GM21825 (cell line): Measurements from ENCODE around the gene OSER1.

Experiments used
- ATAC-seq: cut with Tn5 transposase; IDR thresholded peaks from one replicate; pipeline ENCODE4 v1.9.1; 2021; ENCODE audit warnings: mild to moderate bottlenecking, moderate library complexity; ENCODE audit not compliant: unreplicated experiment

Gene OSER1

GRCh38 chr20:44228465-44229258, 18.1 kb upstream of the OSER1 start:
- no peak for ATAC-seq

- no peak for ATAC-seq
Observed at GRCh38 chr20:44224637-44225036, 14.1 kb upstream of the OSER1 start.

- no peak for ATAC-seq
Observed at GRCh38 chr20:44223721-44224120, 13.2 kb upstream of the OSER1 start.

- ATAC-seq, result no peak
Observed at GRCh38 chr20:44222633-44223368, 12.2 kb upstream of the OSER1 start.

- ATAC-seq, result no peak
Observed at GRCh38 chr20:44222027-44222426, 11.5 kb upstream of the OSER1 start.

GRCh38 chr20:44221368-44221954, 10.9 kb upstream of the OSER1 start:
- no peak for ATAC-seq

GRCh38 chr20:44219791-44220190, 9.2 kb upstream of the OSER1 start:
- ATAC-seq, result no peak

GRCh38 chr20:44219170-44219730, 8.7 kb upstream of the OSER1 start:
- ATAC-seq, result no peak

- no peak for ATAC-seq
Observed at GRCh38 chr20:44218446-44218845, 7.9 kb upstream of the OSER1 start.

- no peak for ATAC-seq
Observed at GRCh38 chr20:44217342-44218092, 6.9 kb upstream of the OSER1 start.

- ATAC-seq, result no peak
Observed at GRCh38 chr20:44215125-44215524, 4.6 kb upstream of the OSER1 start.

- ATAC-seq, result no peak
Observed at GRCh38 chr20:44212792-44213191, 2.2 kb upstream of the OSER1 start.

GRCh38 chr20:44211177-44212039, 837 bp upstream of the OSER1 start:
- no peak for ATAC-seq

- ATAC-seq, result no peak
Observed at GRCh38 chr20:44209686-44210405, 725 bp downstream of the OSER1 start.

- ATAC-seq, result no peak
Observed at GRCh38 chr20:44208770-44209169, 1.8 kb downstream of the OSER1 start.

GRCh38 chr20:44208165-44208564, 2.4 kb downstream of the OSER1 start:
- no peak for ATAC-seq

- ATAC-seq, result no peak
Observed at GRCh38 chr20:44207126-44207723, 3.3 kb downstream of the OSER1 start.

- ATAC-seq, result no peak
Observed at GRCh38 chr20:44206132-44206531, 4.4 kb downstream of the OSER1 start.

- ATAC-seq, result no peak
Observed at GRCh38 chr20:44204832-44205215, 5.7 kb downstream of the OSER1 start.
